ENCODE results near the gene SCN11A.

GRCh38 chr3:39075910-39076309 is 24.2 kb upstream of the SCN11A start:
- TF ChIP-seq, protein P1, sequence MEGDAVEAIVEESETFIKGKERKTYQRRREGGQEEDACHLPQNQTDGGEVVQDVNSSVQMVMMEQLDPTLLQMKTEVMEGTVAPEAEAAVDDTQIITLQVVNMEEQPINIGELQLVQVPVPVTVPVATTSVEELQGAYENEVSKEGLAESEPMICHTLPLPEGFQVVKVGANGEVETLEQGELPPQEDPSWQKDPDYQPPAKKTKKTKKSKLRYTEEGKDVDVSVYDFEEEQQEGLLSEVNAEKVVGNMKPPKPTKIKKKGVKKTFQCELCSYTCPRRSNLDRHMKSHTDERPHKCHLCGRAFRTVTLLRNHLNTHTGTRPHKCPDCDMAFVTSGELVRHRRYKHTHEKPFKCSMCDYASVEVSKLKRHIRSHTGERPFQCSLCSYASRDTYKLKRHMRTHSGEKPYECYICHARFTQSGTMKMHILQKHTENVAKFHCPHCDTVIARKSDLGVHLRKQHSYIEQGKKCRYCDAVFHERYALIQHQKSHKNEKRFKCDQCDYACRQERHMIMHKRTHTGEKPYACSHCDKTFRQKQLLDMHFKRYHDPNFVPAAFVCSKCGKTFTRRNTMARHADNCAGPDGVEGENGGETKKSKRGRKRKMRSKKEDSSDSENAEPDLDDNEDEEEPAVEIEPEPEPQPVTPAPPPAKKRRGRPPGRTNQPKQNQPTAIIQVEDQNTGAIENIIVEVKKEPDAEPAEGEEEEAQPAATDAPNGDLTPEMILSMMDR (conservative IDR thresholded peaks at IDR 0.05) = no peak
- no peak for TF ChIP-seq ZFX (IDR thresholded peaks at IDR 0.05)

Data from C4-2B (cell line).